ENCODE results near the gene YIF1B.

Gene YIF1B

DNA sequence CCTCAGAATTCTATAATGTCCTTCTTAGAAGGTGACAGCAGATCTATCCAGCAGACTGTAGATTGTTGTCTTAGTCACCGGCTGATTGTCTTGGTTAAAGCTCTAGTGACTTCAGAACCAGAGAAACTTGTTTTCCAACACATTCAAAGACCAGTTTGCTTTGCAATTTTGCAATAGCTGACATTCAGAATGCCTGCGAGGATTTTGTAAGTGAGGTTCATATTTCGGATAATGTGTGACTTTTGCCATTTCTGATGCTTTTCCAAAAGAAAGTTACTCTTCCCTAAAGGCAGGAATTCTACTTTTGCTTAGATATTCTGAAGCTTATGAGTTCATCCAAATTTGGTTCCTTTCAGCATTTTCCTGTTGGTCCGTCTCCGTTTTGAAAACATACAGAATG, 38.2 kb downstream of the YIF1B start:
- TF ChIP-seq, protein P1, sequence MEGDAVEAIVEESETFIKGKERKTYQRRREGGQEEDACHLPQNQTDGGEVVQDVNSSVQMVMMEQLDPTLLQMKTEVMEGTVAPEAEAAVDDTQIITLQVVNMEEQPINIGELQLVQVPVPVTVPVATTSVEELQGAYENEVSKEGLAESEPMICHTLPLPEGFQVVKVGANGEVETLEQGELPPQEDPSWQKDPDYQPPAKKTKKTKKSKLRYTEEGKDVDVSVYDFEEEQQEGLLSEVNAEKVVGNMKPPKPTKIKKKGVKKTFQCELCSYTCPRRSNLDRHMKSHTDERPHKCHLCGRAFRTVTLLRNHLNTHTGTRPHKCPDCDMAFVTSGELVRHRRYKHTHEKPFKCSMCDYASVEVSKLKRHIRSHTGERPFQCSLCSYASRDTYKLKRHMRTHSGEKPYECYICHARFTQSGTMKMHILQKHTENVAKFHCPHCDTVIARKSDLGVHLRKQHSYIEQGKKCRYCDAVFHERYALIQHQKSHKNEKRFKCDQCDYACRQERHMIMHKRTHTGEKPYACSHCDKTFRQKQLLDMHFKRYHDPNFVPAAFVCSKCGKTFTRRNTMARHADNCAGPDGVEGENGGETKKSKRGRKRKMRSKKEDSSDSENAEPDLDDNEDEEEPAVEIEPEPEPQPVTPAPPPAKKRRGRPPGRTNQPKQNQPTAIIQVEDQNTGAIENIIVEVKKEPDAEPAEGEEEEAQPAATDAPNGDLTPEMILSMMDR (IDR thresholded peaks at IDR 0.05; ENCODE audit: low read depth, low read length, missing control alignments): no peak
- no peak overlapping the region for H3K4me3 ChIP-seq (replicated peaks; ENCODE audit: low read depth, low read length)
- no peak for DNase-seq (ENCODE audit: extremely low read depth, low read depth)

DNA sequence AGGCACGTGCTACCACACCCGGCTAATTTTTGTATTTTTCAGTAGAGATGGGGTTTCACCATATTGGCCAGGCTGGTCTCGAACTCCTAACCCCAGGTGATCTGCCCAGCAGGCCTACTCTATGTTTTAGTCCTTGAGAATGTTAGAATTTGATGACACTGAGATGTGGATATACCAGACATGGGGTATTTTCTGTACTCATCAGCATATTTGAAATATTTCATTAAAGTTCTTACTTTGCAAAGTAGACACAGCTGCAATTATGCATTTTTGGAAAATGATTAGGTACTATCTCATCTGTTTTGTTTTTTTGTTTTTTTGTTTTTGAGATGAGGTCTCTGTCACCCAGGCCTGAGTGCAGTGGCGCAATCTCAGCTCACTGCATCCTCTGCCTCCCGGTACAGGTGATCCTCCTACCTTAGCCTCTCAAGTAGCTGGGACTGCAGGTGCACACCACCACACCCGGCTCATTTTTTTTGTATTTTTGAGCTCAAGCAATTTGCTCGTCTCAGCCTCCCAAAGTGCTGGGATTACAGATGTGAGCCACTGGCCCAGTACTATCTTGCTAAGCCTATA, 38.7 kb downstream of the YIF1B start:
- no peak for DNase-seq (ENCODE audit: extremely low read depth, low read depth)
- TF ChIP-seq, protein P1 (IDR thresholded peaks at IDR 0.05; ENCODE audit: low read depth, low read length, missing control alignments): no peak

DNA sequence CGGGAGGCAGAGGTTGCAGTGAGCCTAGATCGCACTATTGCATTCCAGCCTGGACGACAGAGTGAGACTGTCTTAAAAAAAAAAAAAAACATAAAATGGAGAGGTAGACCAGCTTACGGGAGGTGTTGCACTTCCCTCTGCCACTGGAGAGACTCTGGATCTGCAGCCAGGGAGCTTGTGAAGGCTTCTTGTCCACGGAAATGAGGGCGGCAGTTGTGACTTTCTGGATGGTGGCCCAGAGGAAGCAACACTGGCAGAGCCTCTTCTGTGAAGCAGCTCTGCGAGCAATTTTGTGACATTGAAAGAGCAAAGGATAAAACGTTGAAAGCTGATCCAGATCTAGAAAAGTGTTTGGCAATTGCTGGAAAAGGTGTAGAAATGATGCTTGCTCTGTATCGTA, 41.0 kb downstream of the YIF1B start:
- TF ChIP-seq, protein P1 (IDR thresholded peaks at IDR 0.05; ENCODE audit: low read depth, low read length, missing control alignments): no peak
- no peak overlapping the region for H3K4me3 ChIP-seq (replicated peaks; ENCODE audit: low read depth, low read length)
- no peak for DNase-seq (ENCODE audit: extremely low read depth, low read depth)

More for the DNA sequence above, 38.7 kb downstream of the YIF1B start:
- H3K4me3 ChIP-seq (replicated peaks; ENCODE audit: low read depth, low read length): no peak overlapping the region

DNA sequence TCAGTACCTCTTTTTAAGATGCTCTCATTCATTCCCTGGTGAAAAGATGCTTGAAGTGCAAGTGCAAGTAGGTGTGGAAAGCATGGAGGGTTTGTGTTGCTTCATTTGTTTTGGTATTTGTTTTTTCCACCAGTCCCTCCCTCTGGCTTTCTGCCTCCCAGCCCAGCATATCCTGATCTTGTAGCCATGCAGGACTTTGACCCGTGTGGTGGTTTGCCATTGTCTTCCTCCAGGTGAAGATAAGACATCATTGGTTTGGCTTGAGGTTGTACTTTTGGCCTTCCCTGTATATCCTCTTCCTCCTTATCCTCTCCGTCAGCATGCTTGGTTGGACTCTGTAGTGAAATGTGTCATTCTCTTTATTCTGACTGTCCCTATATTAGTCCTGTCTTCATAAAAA, 42.2 kb downstream of the YIF1B start:
- no peak overlapping the region for H3K4me3 ChIP-seq (replicated peaks; ENCODE audit: low read depth, low read length)
- TF ChIP-seq, protein P1 (IDR thresholded peaks at IDR 0.05; ENCODE audit: low read depth, low read length, missing control alignments): no peak
- no peak for DNase-seq (ENCODE audit: extremely low read depth, low read depth)

DNA sequence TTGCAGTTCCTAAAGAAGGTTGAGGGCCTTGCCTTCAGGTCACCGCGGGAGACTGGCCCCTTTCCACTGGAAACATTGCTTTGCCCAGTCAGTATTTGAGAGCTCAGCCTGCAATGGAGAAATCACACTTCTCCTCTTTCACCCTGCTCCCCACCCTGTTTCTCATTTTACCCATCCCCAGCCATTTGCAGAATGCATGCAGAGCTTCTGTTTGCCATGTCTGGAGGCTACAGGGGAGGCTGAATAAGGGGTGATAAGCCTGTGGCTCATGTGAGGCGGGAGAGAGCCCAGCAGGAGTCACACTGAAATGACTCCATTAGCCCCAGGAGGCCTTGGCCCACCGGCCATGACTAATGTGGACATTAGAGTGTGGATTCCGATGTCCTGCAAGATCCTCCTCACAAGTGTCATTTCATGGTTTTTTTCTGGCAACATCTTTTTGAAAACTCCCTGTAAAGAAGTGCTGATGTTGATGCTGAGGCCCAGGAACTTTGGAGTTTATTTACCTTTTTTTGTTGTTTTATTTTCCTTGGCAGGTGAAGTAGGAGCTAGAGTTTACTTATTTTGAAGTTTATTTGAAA, 45.1 kb downstream of the YIF1B start:
- H3K4me3 ChIP-seq (replicated peaks; ENCODE audit: low read depth, low read length): no peak overlapping the region
- no peak for DNase-seq (ENCODE audit: extremely low read depth, low read depth)
- TF ChIP-seq, protein P1 (IDR thresholded peaks at IDR 0.05; ENCODE audit: low read depth, low read length, missing control alignments): no peak

DNA sequence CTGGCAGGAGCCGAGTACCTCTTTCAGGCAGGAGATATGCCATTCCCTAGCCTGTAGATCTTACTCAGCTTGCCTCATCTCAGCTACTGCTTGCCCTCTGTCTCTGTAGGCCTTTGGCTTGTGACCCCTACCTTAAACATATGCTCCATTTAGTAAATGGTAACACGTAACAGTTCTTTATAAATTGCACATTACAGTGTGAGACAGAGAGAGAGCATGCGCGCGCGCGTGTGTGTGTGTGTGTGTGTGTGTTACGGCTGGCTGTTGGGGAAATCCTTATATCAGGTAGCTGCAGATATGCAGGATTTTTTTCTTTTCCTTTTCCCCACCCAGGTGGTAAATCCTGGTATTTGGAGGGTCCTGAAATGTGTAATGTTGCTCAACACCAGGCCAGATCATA, 47.2 kb downstream of the YIF1B start:
- no peak overlapping the region for H3K4me3 ChIP-seq (replicated peaks; ENCODE audit: low read depth, low read length)
- TF ChIP-seq, protein P1 (IDR thresholded peaks at IDR 0.05; ENCODE audit: low read depth, low read length, missing control alignments): no peak
- DNase-seq (ENCODE audit: extremely low read depth, low read depth): no peak
